Measurements from ENCODE around the gene IL10.

IL10 gene

GRCh38 chr1:206772243-206772937 lies at the start of gene IL10:
IL10 (minus strand) TSS chr1:206772494; CDS start chr1:206772435, 59 bp downstream.
- no peak for DNase-seq (ENCODE audit: insufficient read length, low spot score)
- FAIRE-seq = no peak

- FAIRE-seq (no peak), DNase-seq (ENCODE audit: insufficient read length, low spot score) (no peak)
Measured at GRCh38 chr1:206821493-206821892, 49.2 kb upstream of the IL10 start.

GRCh38 chr1:206816390-206817287 lies 44.3 kb upstream of the IL10 start:
- DNase-seq (ENCODE audit: insufficient read length, low spot score) = no peak
- FAIRE-seq = no peak

GRCh38 chr1:206814716-206815341 lies 42.5 kb upstream of the IL10 start:
- no peak for FAIRE-seq
- DNase-seq (ENCODE audit: insufficient read length, low spot score) = no peak

- FAIRE-seq (no peak), DNase-seq (ENCODE audit: insufficient read length, low spot score) (no peak)
Measured at GRCh38 chr1:206812471-206812870, 40.2 kb upstream of the IL10 start.

GRCh38 chr1:206809504-206810084 lies 37.3 kb upstream of the IL10 start:
- no peak for FAIRE-seq
- DNase-seq (ENCODE audit: insufficient read length, low spot score) = peak; percentile 29

GRCh38 chr1:206808615-206809014 lies 36.3 kb upstream of the IL10 start:
- FAIRE-seq (no peak), DNase-seq (ENCODE audit: insufficient read length, low spot score) (peak; percentile 31)

- DNase-seq (ENCODE audit: insufficient read length, low spot score) = no peak
- no peak for FAIRE-seq
Measured at GRCh38 chr1:206805357-206805756, 33.1 kb upstream of the IL10 start.

GRCh38 chr1:206804156-206804737 lies 32.0 kb upstream of the IL10 start:
- DNase-seq (ENCODE audit: insufficient read length, low spot score) = no peak
- FAIRE-seq = no peak

- DNase-seq (ENCODE audit: insufficient read length, low spot score) = no peak
- no peak for FAIRE-seq
Measured at GRCh38 chr1:206803221-206803730, 31.0 kb upstream of the IL10 start.

- no peak for DNase-seq (ENCODE audit: insufficient read length, low spot score)
- no peak for FAIRE-seq
Measured at GRCh38 chr1:206802401-206802800, 30.1 kb upstream of the IL10 start.

- no peak for FAIRE-seq
Measured at GRCh38 chr1:206801467-206801866, 29.2 kb upstream of the IL10 start.

GRCh38 chr1:206800891-206801290 lies 28.6 kb upstream of the IL10 start:
- no peak for DNase-seq (ENCODE audit: insufficient read length, low spot score)
- no peak for FAIRE-seq

More at GRCh38 chr1:206801467-206801866, 29.2 kb upstream of the IL10 start:
- DNase-seq (ENCODE audit: insufficient read length, low spot score) = no peak

- DNase-seq (ENCODE audit: insufficient read length, low spot score) (no peak), FAIRE-seq (no peak)
Measured at GRCh38 chr1:206800411-206800810, 28.1 kb upstream of the IL10 start.

- DNase-seq (ENCODE audit: insufficient read length, low spot score) (no peak), FAIRE-seq (no peak)
Measured at GRCh38 chr1:206799311-206799710, 27.0 kb upstream of the IL10 start.

- FAIRE-seq (no peak), DNase-seq (ENCODE audit: insufficient read length, low spot score) (no peak)
Measured at GRCh38 chr1:206798384-206798996, 26.2 kb upstream of the IL10 start.

- no peak for FAIRE-seq
- no peak for DNase-seq (ENCODE audit: insufficient read length, low spot score)
Measured at GRCh38 chr1:206797534-206798383, 25.5 kb upstream of the IL10 start.

GRCh38 chr1:206796981-206797402 lies 24.7 kb upstream of the IL10 start:
- FAIRE-seq (no peak), DNase-seq (ENCODE audit: insufficient read length, low spot score) (no peak)

GRCh38 chr1:206796116-206796515 lies 23.8 kb upstream of the IL10 start:
- no peak for FAIRE-seq

More at GRCh38 chr1:206796116-206796515, 23.8 kb upstream of the IL10 start:
- DNase-seq (ENCODE audit: insufficient read length, low spot score) = no peak
